ENCODE data around the gene IMP3. TPM values are rescaled to one million over a fixed set of nuclear protein-coding genes. Genes with fewer than 3 reads are reported as not detected.
"Not testable (repeated sequence)": the region's sequence is repeated elsewhere in the genome, so short reads cannot be mapped to it uniquely, and the experiment has no call there.

Gene IMP3
- total RNA-seq, 4 donors from 2014 or later, result 161 to 204 (median 185) TPM

GRCh38 chr15:75641179-75641503 is 1.1 kb upstream of the IMP3 start:
- TF ChIP-seq POLR2A (IDR thresholded peaks at IDR 0.05) (no peak), CTCF (IDR thresholded peaks at IDR 0.05) (no peak)
- H3K4me3 ChIP-seq (ENCODE audit: low read depth, poor library complexity, severe bottlenecking), result no peak overlapping the region
- intact Hi-C loops (cut with DNase I; ENCODE audit: low total_unique reads), result no loop called here
- WGBS, 2 donors, result 79 to 80% methylated on average over 4 of the region's 4 CpGs
- DNase-seq (ENCODE audit: low spot score in 2 of 2), result no peak

GRCh38 chr15:75640483-75641178 is 607 bp upstream of the IMP3 start:
- WGBS, 2 donors, result 6 to 10% methylated on average over 12 to 17 of the region's 17 CpGs
- intact Hi-C loops (cut with DNase I; ENCODE audit: low total_unique reads), result no loop called here
- no peak for DNase-seq (ENCODE audit: low spot score in 2 of 2)

GRCh38 chr15:75639191-75639708 is 774 bp downstream of the IMP3 start:
- peak overlapping the region; percentile 84 for H3K4me3 ChIP-seq (ENCODE audit: low read depth, poor library complexity, severe bottlenecking)
- intact Hi-C loops (cut with DNase I; ENCODE audit: low total_unique reads), result no loop called here
- DNase-seq (ENCODE audit: low spot score in 2 of 2), result no peak
- WGBS, 2 donors, result 0 to 1% methylated on average over 16 of the region's 16 CpGs
- TF ChIP-seq POLR2A (IDR thresholded peaks at IDR 0.05) (no peak), CTCF (IDR thresholded peaks at IDR 0.05) (no peak)

More at GRCh38 chr15:75640483-75641178, 607 bp upstream of the IMP3 start:
- TF ChIP-seq POLR2A (IDR thresholded peaks at IDR 0.05), result no peak
- TF ChIP-seq CTCF (IDR thresholded peaks at IDR 0.05), result no peak
- H3K4me3 ChIP-seq (ENCODE audit: low read depth, poor library complexity, severe bottlenecking), result peak overlapping the region; percentile 33

GRCh38 chr15:75637245-75638009 is 2.6 kb downstream of the IMP3 start:
- no peak for DNase-seq (ENCODE audit: low spot score in 2 of 2)
- WGBS, 2 donors, result 66 to 77% methylated on average over 4 of the region's 4 CpGs
- TF ChIP-seq POLR2A (IDR thresholded peaks at IDR 0.05) (no peak), CTCF (IDR thresholded peaks at IDR 0.05) (no peak)
- intact Hi-C loops (cut with DNase I; ENCODE audit: low total_unique reads), result no loop called here
- H3K4me3 ChIP-seq (ENCODE audit: low read depth, poor library complexity, severe bottlenecking), result no peak overlapping the region

GRCh38 chr15:75636026-75636425 is 4.0 kb downstream of the IMP3 start:
- no peak overlapping the region for H3K4me3 ChIP-seq (ENCODE audit: low read depth, poor library complexity, severe bottlenecking)
- intact Hi-C loops (cut with DNase I; ENCODE audit: low total_unique reads), result no loop called here
- DNase-seq (ENCODE audit: low spot score in 2 of 2), result no peak
- TF ChIP-seq CTCF (IDR thresholded peaks at IDR 0.05) (no peak), POLR2A (IDR thresholded peaks at IDR 0.05) (no peak)
- 66 to 68% methylated on average over 6 of the region's 6 CpGs for whole genome bisulfite sequencing, 2 donors

GRCh38 chr15:75633922-75634321 is 6.1 kb downstream of the IMP3 start:
- H3K4me3 ChIP-seq (ENCODE audit: low read depth, poor library complexity, severe bottlenecking); DNase-seq (ENCODE audit: low spot score in 2 of 2); intact Hi-C loops (cut with DNase I; ENCODE audit: low total_unique reads): not testable (repeated sequence)
- 90 to 91% methylated on average over 7 of the region's 7 CpGs for WGBS, 2 donors

All from lower leg skin (tissue), 4 donors.